Right atrium auricular region (tissue), 2 donors: ENCODE results near the gene SLC41A3. TPM values are rescaled to one million over a fixed set of nuclear protein-coding genes. Genes with fewer than 3 reads are reported as not detected.

Source experiments
- DNase-seq: peaks from one replicate; pipeline ENCODE4 v3.0.0-alpha.2; 2019; ENCODE audit warnings: low spot score
- H3K27ac ChIP-seq, 2 donors: fragments of 200-600 bp; sonication (generic); 1 replicate in 1 of 2; 2 replicates in 1 of 2; pipeline ENCODE4 v1.5.1; 2016 to 2019
- H3K27me3 ChIP-seq, 2 donors: fragments of 200-600 bp; sonication (generic); one replicate each; pipeline versions ENCODE4 v1.5.1 to v1.6.0; 2017 to 2019
- H3K36me3 ChIP-seq: fragments of 200-600 bp; sonication (generic); one replicate; pipeline ENCODE4 v1.5.1; 2016
- H3K4me1 ChIP-seq, 2 donors: fragments of 200-600 bp; sonication (generic); one replicate each; pipeline versions ENCODE4 v1.5.1 to v1.6.0; 2017 to 2019
- H3K4me3 ChIP-seq, 2 donors: fragments of 200-600 bp; sonication (generic); 1 replicate in 1 of 2; 2 replicates in 1 of 2; pipeline ENCODE4 v1.5.1; 2017 to 2019; ENCODE audit warnings: mild to moderate bottlenecking in 1 of 2, moderate library complexity in 1 of 2
- H3K9me3 ChIP-seq, 2 donors: fragments of 200-600 bp; sonication (generic); one replicate each; pipeline ENCODE4 v1.5.1; 2019
- total RNA-seq, 2 donors: library from RNA; depleted of rRNA; stranded (reverse); fragments of >200 nt; gene quantifications; one replicate each; pipeline ENCODE4 v1.1.0, GENCODE V29; 2016
- TF ChIP-seq, protein P1 (sequence below), 2 donors: fragments of 200-600 bp; sonication (generic); IDR thresholded peaks; one replicate each; pipeline ENCODE4 v1.5.1; 2019; ENCODE audit warnings: antibody characterized with exemption in 2 of 2

Gene SLC41A3
- total RNA-seq, 2 donors from 2014 or later = 34.1 to 39.6 TPM

DNA sequence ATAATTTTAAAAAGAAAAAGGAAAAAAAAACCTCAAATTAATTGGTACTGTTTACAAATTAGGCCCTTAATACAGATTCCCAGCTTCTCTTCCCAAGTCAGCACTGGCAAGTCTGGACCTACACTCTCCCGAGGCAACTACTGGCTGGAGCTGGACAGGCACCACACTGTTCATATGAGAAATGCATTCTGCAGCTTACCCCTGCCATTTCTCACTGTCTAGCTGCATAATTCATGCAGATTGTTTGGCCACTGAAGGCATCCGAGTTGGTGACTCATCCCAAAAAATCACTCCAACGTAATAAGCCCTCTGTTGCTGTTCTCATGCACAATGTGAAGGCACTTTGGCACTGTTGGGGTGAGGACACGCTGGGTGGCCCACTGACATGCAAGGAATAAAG lies 69.7 kb downstream of the SLC41A3 start:
- H3K4me3 ChIP-seq = no peak overlapping the region
- H3K27ac ChIP-seq = no peak overlapping the region
- TF ChIP-seq, protein P1, sequence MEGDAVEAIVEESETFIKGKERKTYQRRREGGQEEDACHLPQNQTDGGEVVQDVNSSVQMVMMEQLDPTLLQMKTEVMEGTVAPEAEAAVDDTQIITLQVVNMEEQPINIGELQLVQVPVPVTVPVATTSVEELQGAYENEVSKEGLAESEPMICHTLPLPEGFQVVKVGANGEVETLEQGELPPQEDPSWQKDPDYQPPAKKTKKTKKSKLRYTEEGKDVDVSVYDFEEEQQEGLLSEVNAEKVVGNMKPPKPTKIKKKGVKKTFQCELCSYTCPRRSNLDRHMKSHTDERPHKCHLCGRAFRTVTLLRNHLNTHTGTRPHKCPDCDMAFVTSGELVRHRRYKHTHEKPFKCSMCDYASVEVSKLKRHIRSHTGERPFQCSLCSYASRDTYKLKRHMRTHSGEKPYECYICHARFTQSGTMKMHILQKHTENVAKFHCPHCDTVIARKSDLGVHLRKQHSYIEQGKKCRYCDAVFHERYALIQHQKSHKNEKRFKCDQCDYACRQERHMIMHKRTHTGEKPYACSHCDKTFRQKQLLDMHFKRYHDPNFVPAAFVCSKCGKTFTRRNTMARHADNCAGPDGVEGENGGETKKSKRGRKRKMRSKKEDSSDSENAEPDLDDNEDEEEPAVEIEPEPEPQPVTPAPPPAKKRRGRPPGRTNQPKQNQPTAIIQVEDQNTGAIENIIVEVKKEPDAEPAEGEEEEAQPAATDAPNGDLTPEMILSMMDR (IDR thresholded peaks at IDR 0.05) = no peak
- peaks cover 12% of the 10 kb centered on the region for H3K36me3 ChIP-seq
- no peaks in the 10 kb centered on the region for H3K9me3 ChIP-seq
- DNase-seq = peak; percentile 40
- no peaks in the 10 kb centered on the region for H3K4me1 ChIP-seq
- H3K27me3 ChIP-seq = no peaks in the 10 kb centered on the region

DNA sequence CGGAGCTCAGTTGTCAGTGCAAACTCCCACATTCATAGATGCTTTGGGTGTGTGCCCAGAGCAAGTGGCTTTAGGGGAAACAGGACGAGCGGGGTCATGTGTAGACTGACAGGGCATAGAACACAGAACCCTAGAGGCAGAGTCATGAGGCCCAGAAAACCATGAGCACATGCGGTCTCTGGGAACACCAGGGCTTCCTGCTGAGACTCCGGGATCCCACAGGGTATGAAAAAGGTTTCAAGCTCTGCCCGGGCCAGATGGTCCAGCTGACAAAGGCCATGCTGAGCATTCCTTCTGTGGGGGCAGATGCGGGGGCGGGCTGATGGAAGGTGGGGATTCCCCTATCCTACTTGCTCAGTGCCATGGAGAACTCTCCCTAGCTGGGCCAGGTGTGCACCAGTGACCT lies 70.2 kb downstream of the SLC41A3 start:
- no peaks in the 10 kb centered on the region for H3K4me1 ChIP-seq
- H3K36me3 ChIP-seq = peaks cover 12% of the 10 kb centered on the region
- no peak for DNase-seq
- no peaks in the 10 kb centered on the region for H3K9me3 ChIP-seq
- no peak overlapping the region for H3K27ac ChIP-seq
- no peaks in the 10 kb centered on the region for H3K27me3 ChIP-seq
- no peak overlapping the region for H3K4me3 ChIP-seq
- TF ChIP-seq, protein P1 (IDR thresholded peaks at IDR 0.05) = no peak

DNA sequence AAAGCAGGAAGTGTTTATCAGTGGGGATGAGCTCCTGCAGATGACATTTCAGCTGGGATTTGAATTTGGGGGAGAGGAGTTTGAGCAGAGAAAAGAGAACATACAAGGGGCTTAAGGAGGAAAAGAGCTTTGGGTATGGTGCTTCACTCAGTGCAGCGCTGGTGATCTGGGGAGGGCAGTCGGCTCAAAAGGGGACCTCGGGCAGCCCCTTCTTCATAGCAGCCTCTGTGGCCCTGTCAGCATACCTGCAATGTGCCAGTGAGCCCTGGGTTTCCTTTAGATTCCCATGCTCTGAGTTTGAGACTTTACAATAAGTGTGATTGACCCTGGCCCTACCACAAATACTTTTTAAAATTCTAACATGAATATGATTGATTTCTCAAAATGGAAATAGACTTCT lies 74.7 kb downstream of the SLC41A3 start:
- H3K36me3 ChIP-seq = peaks cover 13% of the 10 kb centered on the region
- no peaks in the 10 kb centered on the region for H3K9me3 ChIP-seq
- DNase-seq = no peak
- TF ChIP-seq, protein P1 (IDR thresholded peaks at IDR 0.05) = no peak
- H3K27ac ChIP-seq = no peak overlapping the region
- H3K27me3 ChIP-seq = no peaks in the 10 kb centered on the region
- H3K4me3 ChIP-seq = no peak overlapping the region
- no peaks in the 10 kb centered on the region for H3K4me1 ChIP-seq

DNA sequence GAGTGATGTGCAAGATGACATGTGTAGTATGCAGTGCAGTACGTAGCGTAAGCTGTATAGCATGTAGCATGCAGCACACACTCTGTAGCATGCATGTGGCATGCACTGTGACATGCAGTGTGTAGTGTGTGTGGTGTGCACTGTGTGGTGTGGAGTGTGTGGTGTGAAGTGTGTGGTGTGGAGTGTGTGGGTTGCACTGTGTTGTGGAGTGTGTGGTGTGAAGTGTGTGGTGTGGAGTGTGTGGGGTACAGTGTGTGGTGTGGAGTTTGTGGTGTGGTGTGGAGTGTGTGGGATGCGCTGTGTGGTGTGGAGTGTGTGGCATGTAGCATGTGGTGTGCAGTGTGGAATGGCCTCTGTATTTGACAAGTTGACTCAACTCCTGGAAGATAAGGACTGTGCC lies 75.7 kb downstream of the SLC41A3 start:
- Histone ChIP-seq H3K27ac (no peak overlapping the region), H3K9me3 (no peaks in the 10 kb centered on the region), H3K4me3 (no peak overlapping the region), H3K36me3 (peaks cover 13% of the 10 kb centered on the region), H3K27me3 (no peaks in the 10 kb centered on the region), H3K4me1 (no peaks in the 10 kb centered on the region)
- TF ChIP-seq, protein P1 (IDR thresholded peaks at IDR 0.05) = no peak
- no peak for DNase-seq

DNA sequence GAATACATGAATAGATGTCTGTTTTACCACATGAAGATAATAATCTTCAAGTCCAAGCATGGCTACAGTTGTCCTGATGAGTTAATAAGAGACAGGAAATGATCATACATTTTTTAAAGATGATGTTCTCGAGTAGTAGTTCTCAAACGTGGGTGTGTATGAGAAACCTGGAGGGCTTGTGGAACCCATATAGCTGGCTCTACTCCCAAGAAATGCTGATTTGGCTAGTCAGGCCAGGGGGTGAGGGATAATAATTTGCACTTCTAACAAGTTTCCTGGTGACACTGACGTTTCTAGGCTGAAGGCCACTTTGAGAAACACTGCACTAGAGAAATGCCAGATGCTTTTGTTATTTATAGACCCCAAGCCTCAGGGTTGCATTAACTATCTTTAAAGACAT lies 78.0 kb downstream of the SLC41A3 start:
- peaks cover 13% of the 10 kb centered on the region for H3K36me3 ChIP-seq
- no peak overlapping the region for H3K27ac ChIP-seq
- no peak for DNase-seq
- H3K9me3 ChIP-seq = no peaks in the 10 kb centered on the region
- no peak overlapping the region for H3K4me3 ChIP-seq
- no peaks in the 10 kb centered on the region for H3K27me3 ChIP-seq
- TF ChIP-seq, protein P1 (IDR thresholded peaks at IDR 0.05) = no peak
- no peaks in the 10 kb centered on the region for H3K4me1 ChIP-seq

DNA sequence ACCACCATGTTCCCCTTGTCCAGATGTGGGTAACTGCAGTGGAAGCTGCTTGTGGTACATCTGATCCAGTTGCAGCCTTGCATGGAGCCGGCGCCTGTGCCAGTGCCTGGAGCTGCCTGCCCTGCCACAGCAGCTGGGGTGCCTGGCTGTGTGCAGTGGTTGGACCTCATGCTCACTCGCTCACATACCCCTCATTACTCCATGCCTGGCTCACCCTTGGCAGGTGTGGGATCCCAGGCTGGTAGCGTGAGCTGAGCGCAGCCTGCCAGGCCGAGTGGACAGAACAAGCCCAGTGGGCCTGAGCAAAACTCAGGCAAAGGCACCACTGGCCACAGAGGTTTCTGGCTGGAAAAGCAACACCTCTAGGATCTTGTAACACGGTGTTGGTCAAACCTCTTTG lies 79.2 kb downstream of the SLC41A3 start:
- peaks cover 13% of the 10 kb centered on the region for H3K36me3 ChIP-seq
- TF ChIP-seq, protein P1 (IDR thresholded peaks at IDR 0.05) = no peak
- H3K9me3 ChIP-seq = no peaks in the 10 kb centered on the region
- no peaks in the 10 kb centered on the region for H3K4me1 ChIP-seq
- no peaks in the 10 kb centered on the region for H3K27me3 ChIP-seq
- no peak for DNase-seq
- no peak overlapping the region for H3K27ac ChIP-seq
- no peak overlapping the region for H3K4me3 ChIP-seq
